Temporal lobe (tissue), 1 donor: ENCODE results near the gene HBEGF. TPM values are rescaled to one million over a fixed set of nuclear protein-coding genes. Genes with fewer than 3 reads are reported as not detected.

Experiments used
- total RNA-seq: library from RNA; depleted of rRNA; stranded (reverse); fragments of >200 nt; gene quantifications from one replicate; pipeline ENCODE4 v1.2.3, GENCODE V29; 2014

HBEGF gene
- total RNA-seq, 1 donor from 2014 or later, result 14.3 TPM

Other genes starting within 250 kb of the HBEGF start
- 13.3 TPM for gene PURA, start 232.5 kb downstream of the HBEGF start, total RNA-seq
- gene IGIP, start 220.7 kb downstream of the HBEGF start, total RNA-seq, result 8.4 TPM
- 2.7 TPM for gene CYSTM1, start 171.4 kb downstream of the HBEGF start, total RNA-seq
- gene PFDN1, start 43.5 kb downstream of the HBEGF start, total RNA-seq, result 45.5 TPM
- gene SLC4A9, start 13.6 kb upstream of the HBEGF start, total RNA-seq, result under 0.01 TPM
- 79.7 TPM for gene ANKHD1, start 55.2 kb upstream of the HBEGF start, total RNA-seq
- not detected for gene EIF4EBP3, start 201.1 kb upstream of the HBEGF start, total RNA-seq
- 14.3 TPM for gene SRA1, start 210.9 kb upstream of the HBEGF start, total RNA-seq
- 26.6 TPM for gene APBB3, start 218.0 kb upstream of the HBEGF start, total RNA-seq
- 4.7 TPM for gene SLC35A4, start 218.2 kb upstream of the HBEGF start, total RNA-seq